MM.1S (cell line): ENCODE measurements around the gene TPT1.

Source experiments
- DNase-seq: peaks from one replicate; pipeline ENCODE4 v3.0.0-alpha.2; 2015
- H2AFZ ChIP-seq: fragments of 300-600 bp; sonication (generic); 2 replicates; pipeline ENCODE4 v1.6.0; 2016; ENCODE audit warnings: antibody characterized with exemption, low read length
- H3F3A ChIP-seq: fragments of 300-600 bp; sonication (generic); 2 replicates; pipeline ENCODE4 v1.6.1; 2016; ENCODE audit warnings: mild to moderate bottlenecking, antibody characterized with exemption, low read length, moderate library complexity, mixed read lengths; ENCODE audit not compliant: insufficient read depth
- H3K27ac ChIP-seq: fragments of 300-600 bp; sonication (generic); 2 replicates; pipeline ENCODE4 v1.5.1; 2016; ENCODE audit warnings: mild to moderate bottlenecking, low read length
- H3K27me3 ChIP-seq: fragments of 300-600 bp; sonication (generic); replicated peaks from 2 replicates; pipeline ENCODE4 v1.6.0; 2016; ENCODE audit warnings: low read length; ENCODE audit not compliant: insufficient read depth
- H3K36me3 ChIP-seq: fragments of 300-600 bp; sonication (generic); replicated peaks from 2 replicates; pipeline ENCODE4 v1.6.1; 2016; ENCODE audit warnings: mild to moderate bottlenecking, low read length, mixed read lengths; ENCODE audit not compliant: insufficient read depth
- H3K4me1 ChIP-seq: fragments of 300-600 bp; sonication (generic); 2 replicates; pipeline ENCODE4 v1.6.1; 2016; ENCODE audit warnings: low read length, mixed read lengths
- H3K4me2 ChIP-seq: fragments of 300-600 bp; sonication (generic); 2 replicates; pipeline ENCODE4 v1.6.0; 2016; ENCODE audit warnings: low read depth, low read length
- H3K4me3 ChIP-seq: fragments of 300-600 bp; sonication (generic); 2 replicates; pipeline ENCODE4 v1.5.1; 2016; ENCODE audit warnings: low read length, mixed read lengths
- H3K79me2 ChIP-seq: fragments of 300-600 bp; sonication (generic); 2 replicates; pipeline ENCODE4 v1.6.1; 2016; ENCODE audit warnings: mixed run types, low read length, mixed read lengths
- H3K9ac ChIP-seq: fragments of 300-600 bp; sonication (generic); 2 replicates; pipeline ENCODE4 v1.6.1; 2016; ENCODE audit warnings: low read length, mixed read lengths
- H3K9me2 ChIP-seq: fragments of 300-600 bp; sonication (generic); replicated peaks from 2 replicates; pipeline ENCODE4 v1.6.1; 2016; ENCODE audit warnings: mild to moderate bottlenecking, low read length, mixed read lengths; ENCODE audit not compliant: insufficient read depth
- H3K9me3 ChIP-seq: fragments of 300-600 bp; sonication (generic); replicated peaks from 2 replicates; pipeline ENCODE4 v1.6.1; 2016; ENCODE audit warnings: mild to moderate bottlenecking, low read length, mixed read lengths; ENCODE audit not compliant: insufficient read depth
- H4K20me1 ChIP-seq: fragments of 300-600 bp; sonication (generic); 2 replicates; pipeline ENCODE4 v1.6.1; 2016; ENCODE audit warnings: mild to moderate bottlenecking, low read length, moderate library complexity, mixed read lengths; ENCODE audit not compliant: insufficient read depth
- EZH2 ChIP-seq: fragments of 300-600 bp; sonication (generic); optimal IDR thresholded peaks from 2 replicates; pipeline ENCODE3; 2017; ENCODE audit warnings: low read depth, mild to moderate bottlenecking, antibody characterized with exemption, low read length, mixed read lengths
- EZH2phosphoT487 ChIP-seq: fragments of 300-600 bp; sonication (generic); IDR thresholded peaks from 2 replicates; pipeline ENCODE4 v1.6.1; 2018; ENCODE audit warnings: antibody characterized with exemption, low read length
- TF ChIP-seq, protein P1 (sequence below): fragments of 300-600 bp; sonication (generic); IDR thresholded peaks from 2 replicates; pipeline ENCODE4 v1.5.1; 2016; ENCODE audit warnings: antibody characterized with exemption, low read length, mixed read lengths

The TPT1 gene

GRCh38 chr13:45362939-45363338 is 22.0 kb upstream of the TPT1 start:
- Histone ChIP-seq H3K9ac (no peak overlapping the region), H3K79me2 (no peaks in the 10 kb centered on the region), H3K4me2 (no peak overlapping the region), H4K20me1 (no peaks in the 10 kb centered on the region), H3K27me3 (no peaks in the 10 kb centered on the region), H3K4me3 (no peak overlapping the region), H3K27ac (no peak overlapping the region), H3K4me1 (no peaks in the 10 kb centered on the region), H2AFZ (no peak overlapping the region), H3F3A (no peaks in the 10 kb centered on the region), H3K9me3 (no peaks in the 10 kb centered on the region), H3K36me3 (no peaks in the 10 kb centered on the region), H3K9me2 (no peaks in the 10 kb centered on the region)
- TF ChIP-seq EZH2phosphoT487 = no peak
- TF ChIP-seq, protein P1, sequence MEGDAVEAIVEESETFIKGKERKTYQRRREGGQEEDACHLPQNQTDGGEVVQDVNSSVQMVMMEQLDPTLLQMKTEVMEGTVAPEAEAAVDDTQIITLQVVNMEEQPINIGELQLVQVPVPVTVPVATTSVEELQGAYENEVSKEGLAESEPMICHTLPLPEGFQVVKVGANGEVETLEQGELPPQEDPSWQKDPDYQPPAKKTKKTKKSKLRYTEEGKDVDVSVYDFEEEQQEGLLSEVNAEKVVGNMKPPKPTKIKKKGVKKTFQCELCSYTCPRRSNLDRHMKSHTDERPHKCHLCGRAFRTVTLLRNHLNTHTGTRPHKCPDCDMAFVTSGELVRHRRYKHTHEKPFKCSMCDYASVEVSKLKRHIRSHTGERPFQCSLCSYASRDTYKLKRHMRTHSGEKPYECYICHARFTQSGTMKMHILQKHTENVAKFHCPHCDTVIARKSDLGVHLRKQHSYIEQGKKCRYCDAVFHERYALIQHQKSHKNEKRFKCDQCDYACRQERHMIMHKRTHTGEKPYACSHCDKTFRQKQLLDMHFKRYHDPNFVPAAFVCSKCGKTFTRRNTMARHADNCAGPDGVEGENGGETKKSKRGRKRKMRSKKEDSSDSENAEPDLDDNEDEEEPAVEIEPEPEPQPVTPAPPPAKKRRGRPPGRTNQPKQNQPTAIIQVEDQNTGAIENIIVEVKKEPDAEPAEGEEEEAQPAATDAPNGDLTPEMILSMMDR = 0 out of 2 replicates have a peak, but pooled peaks have one; percentile 10
- no peak for DNase-seq

- no peaks in the 10 kb centered on the region for H3K36me3 ChIP-seq
Observed at GRCh38 chr13:45361596-45362206, 20.7 kb upstream of the TPT1 start.

GRCh38 chr13:45356966-45357672 is 16.1 kb upstream of the TPT1 start:
- no peaks in the 10 kb centered on the region for H3K4me1 ChIP-seq
- H3K79me2 ChIP-seq = no peaks in the 10 kb centered on the region
- no peaks in the 10 kb centered on the region for H4K20me1 ChIP-seq
- TF ChIP-seq EZH2 (no peak), EZH2phosphoT487 (no peak)
- TF ChIP-seq, protein P1 = no peak
- H3K4me3 ChIP-seq = no peak overlapping the region
- H3K9me3 ChIP-seq = no peaks in the 10 kb centered on the region
- no peaks in the 10 kb centered on the region for H3F3A ChIP-seq
- H3K36me3 ChIP-seq = no peaks in the 10 kb centered on the region
- H3K9me2 ChIP-seq = no peaks in the 10 kb centered on the region
- H3K4me2 ChIP-seq = no peak overlapping the region
- H3K27ac ChIP-seq = no peak overlapping the region
- H3K9ac ChIP-seq = no peak overlapping the region
- no peak overlapping the region for H2AFZ ChIP-seq
- H3K27me3 ChIP-seq = no peaks in the 10 kb centered on the region
- DNase-seq = no peak

More at GRCh38 chr13:45361596-45362206, 20.7 kb upstream of the TPT1 start:
- H3K79me2 ChIP-seq = no peaks in the 10 kb centered on the region
- H3K9me2 ChIP-seq = no peaks in the 10 kb centered on the region
- H3K4me3 ChIP-seq = no peak overlapping the region
- no peak for DNase-seq
- H3K4me1 ChIP-seq = no peaks in the 10 kb centered on the region
- H3K4me2 ChIP-seq = no peak overlapping the region
- H3K27ac ChIP-seq = no peak overlapping the region
- no peak overlapping the region for H2AFZ ChIP-seq
- H3F3A ChIP-seq = no peaks in the 10 kb centered on the region
- no peak for TF ChIP-seq EZH2phosphoT487
- TF ChIP-seq, protein P1 = no peak
- TF ChIP-seq EZH2 = no peak
- no peaks in the 10 kb centered on the region for H3K9me3 ChIP-seq
- H4K20me1 ChIP-seq = no peaks in the 10 kb centered on the region
- no peak overlapping the region for H3K9ac ChIP-seq
- no peaks in the 10 kb centered on the region for H3K27me3 ChIP-seq
